Thyroid gland (tissue), 4 donors: ENCODE data around the gene SCRG1.

Source experiments
- CTCF ChIP-seq, 6 experiments: fragments of 200-600 bp in 3 of 6; fragments of 450-650 bp in 3 of 6; sonication (generic) in 3 of 6; IDR thresholded peaks; one replicate each; pipeline ENCODE4 v1.5.1; 2016 to 2019; ENCODE audit warnings: antibody characterized with exemption in 6 of 6, mild to moderate bottlenecking in 2 of 6, inconsistent platforms in 1 of 6, moderate library complexity in 1 of 6
- POLR2A ChIP-seq, 2 donors: fragments of 450-650 bp; IDR thresholded peaks; one replicate each; pipeline ENCODE4 v1.6.1; 2017; ENCODE audit warnings: antibody characterized with exemption in 2 of 2, mild to moderate bottlenecking in 2 of 2, moderate library complexity in 1 of 2

- TF ChIP-seq POLR2A (IDR thresholded peaks at IDR 0.05) = no peak
- no peak for TF ChIP-seq CTCF (IDR thresholded peaks at IDR 0.05)
These were observed 24.3 kb downstream of the SCRG1 start for GRCh38 chr4:173374588-173374987.
